Measurements from ENCODE around the gene GTF3C4. TPM values are rescaled to one million over a fixed set of nuclear protein-coding genes. Genes with fewer than 3 reads are reported as not detected.

GTF3C4 gene
- total RNA-seq, 4 donors from 2014 or later: 5.6 to 8.3 (median 7.4) TPM

GRCh38 chr9:132639322-132639721 lies 30.9 kb upstream of the GTF3C4 start:
- H3K27ac ChIP-seq: peak overlapping the region in 1 of 4 donors; percentile 4
- peak in 1 of 3 donors; percentile 48 for DNase-seq

GRCh38 chr9:132641216-132641615 lies 29.0 kb upstream of the GTF3C4 start:
- TF ChIP-seq CTCF (IDR thresholded peaks at IDR 0.05) (no peak), POLR2A (IDR thresholded peaks at IDR 0.05) (no peak)
- peaks cover 0 to 41% (median 0%) of the 10 kb centered on the region in 3 donors for H3K36me3 ChIP-seq
- H3K4me1 ChIP-seq: no peaks in the 10 kb centered on the region
- no peak for DNase-seq
- H3K27ac ChIP-seq: no peak overlapping the region
- H3K4me3 ChIP-seq: no peak overlapping the region
- H3K9me3 ChIP-seq: no peaks in the 10 kb centered on the region
- no peaks in the 10 kb centered on the region for H3K27me3 ChIP-seq

More at GRCh38 chr9:132639322-132639721, 30.9 kb upstream of the GTF3C4 start:
- Histone ChIP-seq H3K9me3 (no peaks in the 10 kb centered on the region), H3K27me3 (no peaks in the 10 kb centered on the region), H3K4me1 (no peaks in the 10 kb centered on the region), H3K36me3 (peaks cover 0 to 28% (median 0%) of the 10 kb centered on the region in 3 donors), H3K4me3 (no peak overlapping the region)
- TF ChIP-seq CTCF (IDR thresholded peaks at IDR 0.05): no peak
- TF ChIP-seq POLR2A (IDR thresholded peaks at IDR 0.05): no peak

GRCh38 chr9:132644251-132644650 lies 26.0 kb upstream of the GTF3C4 start:
- H3K9me3 ChIP-seq: no peaks in the 10 kb centered on the region
- no peak overlapping the region for H3K4me3 ChIP-seq
- peaks cover 0 to 58% (median 0%) of the 10 kb centered on the region in 3 donors for H3K36me3 ChIP-seq
- no peaks in the 10 kb centered on the region for H3K27me3 ChIP-seq
- no peak overlapping the region for H3K27ac ChIP-seq
- TF ChIP-seq CTCF (IDR thresholded peaks at IDR 0.05) (no peak), POLR2A (IDR thresholded peaks at IDR 0.05) (no peak)
- H3K4me1 ChIP-seq: no peaks in the 10 kb centered on the region
- DNase-seq: no peak

GRCh38 chr9:132645306-132645705 lies 25.0 kb upstream of the GTF3C4 start:
- no peak overlapping the region for H3K27ac ChIP-seq
- TF ChIP-seq CTCF (IDR thresholded peaks at IDR 0.05) (no peak), POLR2A (IDR thresholded peaks at IDR 0.05) (no peak)
- H3K9me3 ChIP-seq: no peaks in the 10 kb centered on the region
- H3K4me1 ChIP-seq: no peaks in the 10 kb centered on the region
- no peak overlapping the region for H3K4me3 ChIP-seq
- peaks cover 0 to 59% (median 0%) of the 10 kb centered on the region in 3 donors for H3K36me3 ChIP-seq
- H3K27me3 ChIP-seq: no peaks in the 10 kb centered on the region
- no peak for DNase-seq

- Histone ChIP-seq H3K4me1 (no peaks in the 10 kb centered on the region), H3K4me3 (no peak overlapping the region), H3K27ac (no peak overlapping the region), H3K9me3 (no peaks in the 10 kb centered on the region), H3K36me3 (peaks cover 0 to 55% (median 0%) of the 10 kb centered on the region in 3 donors), H3K27me3 (no peaks in the 10 kb centered on the region)
- TF ChIP-seq CTCF (IDR thresholded peaks at IDR 0.05): no peak
- no peak for TF ChIP-seq POLR2A (IDR thresholded peaks at IDR 0.05)
- no peak for DNase-seq
Observed at GRCh38 chr9:132645711-132646110, 24.6 kb upstream of the GTF3C4 start.

GRCh38 chr9:132646726-132647125 lies 23.5 kb upstream of the GTF3C4 start:
- H3K9me3 ChIP-seq: no peaks in the 10 kb centered on the region
- DNase-seq: no peak
- peaks cover 0 to 47% (median 0%) of the 10 kb centered on the region in 3 donors for H3K36me3 ChIP-seq
- TF ChIP-seq CTCF (IDR thresholded peaks at IDR 0.05): no peak
- H3K27ac ChIP-seq: no peak overlapping the region
- no peaks in the 10 kb centered on the region for H3K4me1 ChIP-seq
- H3K27me3 ChIP-seq: no peaks in the 10 kb centered on the region
- H3K4me3 ChIP-seq: no peak overlapping the region
